Neural crest cell (in vitro differentiated cells): ENCODE data around the gene ATG14. TPM values are rescaled to one million over a fixed set of nuclear protein-coding genes. Genes with fewer than 3 reads are reported as not detected.

Experiments used
- DNase-seq: peaks from one replicate; pipeline ENCODE4 v3.0.0; 2021; ENCODE audit warnings: low read depth, mixed read lengths, low spot score
- H3K27ac Mint-ChIP-seq: one replicate; pipeline ENCODE4 v1.8.0; 2021; ENCODE audit warnings: mild to moderate bottlenecking, mixed read lengths; ENCODE audit not compliant: unreplicated experiment
- H3K27me3 Mint-ChIP-seq: 2 replicates; pipeline ENCODE4 v1.8.0; 2021; ENCODE audit warnings: low read depth, mild to moderate bottlenecking, mixed read lengths
- H3K36me3 Mint-ChIP-seq: 2 replicates; pipeline ENCODE4 v1.8.0; 2021; ENCODE audit warnings: low read depth, mild to moderate bottlenecking, mixed read lengths
- H3K4me1 Mint-ChIP-seq: 2 replicates; pipeline ENCODE4 v1.8.0; 2021; ENCODE audit warnings: mixed read lengths
- H3K4me3 Mint-ChIP-seq: one replicate; pipeline ENCODE4 v1.8.0; 2021; ENCODE audit warnings: mild to moderate bottlenecking, mixed read lengths
- H3K9me3 Mint-ChIP-seq: 2 replicates; pipeline ENCODE4 v1.8.0; 2021; ENCODE audit warnings: mixed read lengths
- CTCF ChIP-seq: fragments of 200-600 bp; sonication (generic); conservative IDR thresholded peaks from 2 replicates; pipeline ENCODE4 v1.5.0; 2021; ENCODE audit warnings: antibody characterized with exemption, mild to moderate bottlenecking
- total RNA-seq: library from RNA; stranded (reverse); gene quantifications from 2 replicates; pipeline ENCODE4 v1.2.1, GENCODE V29; 2021

The ATG14 gene
- total RNA-seq, 1 donor from 2014 or later, result 8.9 TPM

DNA sequence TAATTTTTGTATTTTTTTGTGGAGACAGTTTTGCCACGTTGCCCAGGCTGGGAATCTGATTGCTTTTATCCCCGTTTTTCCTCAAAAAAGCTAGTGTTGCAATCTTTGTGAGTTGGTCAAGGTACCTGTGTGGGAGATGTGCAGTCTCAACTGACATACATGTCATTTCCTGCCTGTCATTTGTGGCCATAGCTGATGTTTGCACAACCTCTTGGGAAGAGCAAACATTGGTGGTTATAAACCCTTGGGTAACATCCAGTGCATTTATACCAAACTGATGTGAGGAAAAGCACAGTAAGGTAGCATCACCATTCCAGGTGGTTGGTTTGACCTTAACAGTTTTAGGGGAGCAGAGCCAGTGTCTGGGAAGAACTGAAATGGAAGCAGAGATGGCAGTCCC, 54.7 kb downstream of the ATG14 start:
- Mint-ChIP-seq H3K36me3 (no peaks in the 10 kb centered on the region), H3K9me3 (no peaks in the 10 kb centered on the region), H3K27ac (peak overlapping the region; percentile 6), H3K4me1 (no peaks in the 10 kb centered on the region), H3K27me3 (no peaks in the 10 kb centered on the region), H3K4me3 (no peak overlapping the region)
- no peak for DNase-seq
- no peak for TF ChIP-seq CTCF

GRCh38 chr14:55355922-55356321, 55.7 kb downstream of the ATG14 start:
- Mint-ChIP-seq H3K27me3 (no peaks in the 10 kb centered on the region), H3K4me1 (no peaks in the 10 kb centered on the region), H3K4me3 (no peak overlapping the region), H3K9me3 (no peaks in the 10 kb centered on the region), H3K27ac (no peak overlapping the region), H3K36me3 (no peaks in the 10 kb centered on the region)
- no peak for DNase-seq
- no peak for TF ChIP-seq CTCF

- no peaks in the 10 kb centered on the region for H3K4me1 Mint-ChIP-seq
- TF ChIP-seq CTCF, result peak; percentile 71
- H3K27ac Mint-ChIP-seq, result no peak overlapping the region
- H3K27me3 Mint-ChIP-seq, result no peaks in the 10 kb centered on the region
- H3K36me3 Mint-ChIP-seq, result peaks cover 4% of the 10 kb centered on the region
- peak; percentile 22 for DNase-seq
- no peaks in the 10 kb centered on the region for H3K9me3 Mint-ChIP-seq
- H3K4me3 Mint-ChIP-seq, result no peak overlapping the region
These were observed 57.1 kb downstream of the ATG14 start for GRCh38 chr14:55354500-55354899.

GRCh38 chr14:55353686-55354467, 57.8 kb downstream of the ATG14 start:
- H3K9me3 Mint-ChIP-seq, result no peaks in the 10 kb centered on the region
- DNase-seq, result no peak
- no peak overlapping the region for H3K27ac Mint-ChIP-seq
- no peaks in the 10 kb centered on the region for H3K4me1 Mint-ChIP-seq
- no peak for TF ChIP-seq CTCF
- H3K36me3 Mint-ChIP-seq, result peaks cover 4% of the 10 kb centered on the region
- H3K4me3 Mint-ChIP-seq, result no peak overlapping the region
- H3K27me3 Mint-ChIP-seq, result no peaks in the 10 kb centered on the region

GRCh38 chr14:55352201-55352600, 59.4 kb downstream of the ATG14 start:
- no peaks in the 10 kb centered on the region for H3K27me3 Mint-ChIP-seq
- H3K27ac Mint-ChIP-seq, result no peak overlapping the region
- no peaks in the 10 kb centered on the region for H3K9me3 Mint-ChIP-seq
- no peaks in the 10 kb centered on the region for H3K4me1 Mint-ChIP-seq
- DNase-seq, result no peak
- peaks cover 4% of the 10 kb centered on the region for H3K36me3 Mint-ChIP-seq
- no peak for TF ChIP-seq CTCF
- no peak overlapping the region for H3K4me3 Mint-ChIP-seq
